Right lobe of liver (tissue), 4 donors: ENCODE results near the gene MAPK14.

Experiments
- CTCF ChIP-seq, 4 donors: fragments of 200-600 bp in 3 of 4; fragments of 450-650 bp in 1 of 4; IDR thresholded peaks; one replicate each; pipeline versions ENCODE4 v1.5.1 to v1.8.0; 2016 to 2022; ENCODE audit warnings: antibody characterized with exemption in 4 of 4, mild to moderate bottlenecking in 2 of 4
- POLR2A ChIP-seq: fragments of 450-650 bp; IDR thresholded peaks from one replicate; pipeline ENCODE4 v1.6.1; 2017; ENCODE audit warnings: antibody characterized with exemption, mild to moderate bottlenecking
- donor health status: DM: no; HTN: no; CAD: no.
- donor health status: DM: no; HTN: no; CAD: no.
- donor health status: DM: no; HTN: yes; CAD: no.

GRCh38 chr6:36132246-36132895 is 104.8 kb downstream of the MAPK14 start:
- TF ChIP-seq CTCF (IDR thresholded peaks at IDR 0.05) (no peak), POLR2A (no peak)
